GM12878 (cell line): ENCODE measurements around the gene DHX40. TPM values are rescaled to one million over a fixed set of nuclear protein-coding genes. Genes with fewer than 3 reads are reported as not detected.
A peak's percentile ranks its signal among the peaks of the same experiment; 100 is the strongest.

ENCODE experiments used
- ATAC-seq: fragments of 200-7000 bp; cut with Tn5 transposase; 3 replicates; pipeline ENCODE4 v1.9.1; 2020; ENCODE audit warnings: mild to moderate bottlenecking, moderate library complexity
- BruUV-seq: library from RNA; stranded (reverse); fragments of 400-500 nt; replicated peaks from 2 replicates; lab custom pipeline; 2021; lab: Mats Ljungman, UMichigan
- CTCF ChIA-PET: fragments of 300-600 bp; sonication (Branson Sonifier 250); formaldehyde crosslinking; extraction: SDS; loops from one replicate; lab custom pipeline; 2021; ENCODE audit warnings: inconsistent platforms; lab: Yijun Ruan, JAX
- POLR2A ChIA-PET: fragments of 350-600 bp; formaldehyde crosslinking; extraction: SDS; loops from one replicate; lab custom pipeline; 2021; ENCODE audit warnings: inconsistent platforms; lab: Charles Lee
- RAD21 ChIA-PET: fragments of 300-600 bp; sonication (Branson Sonifier 250); formaldehyde crosslinking; loops from one replicate; lab custom pipeline; 2023; ENCODE audit warnings: antibody characterized with exemption; ENCODE audit not compliant: unreplicated experiment; lab: Charles Lee
- SMC1A ChIA-PET: fragments of 300-600 bp; sonication (Branson Sonifier 250); formaldehyde crosslinking; loops from one replicate; lab custom pipeline; 2023; ENCODE audit not compliant: unreplicated experiment, uncharacterized antibody; lab: Charles Lee
- DNase-seq: peaks from one replicate; pipeline ENCODE4 v3.0.0-alpha.2; 2011; ENCODE audit warnings: low read depth, low spot score
- FAIRE-seq: peaks from 3 replicates; lab custom pipeline; 2011; peaks lifted over from hg19 to GRCh38; lab: Jason Lieb, UNC
- H2AFZ ChIP-seq: 2 replicates; pipeline ENCODE4 v1.6.0; 2011; ENCODE audit warnings: low read depth, low read length, control low read depth; ENCODE audit not compliant: control insufficient read depth
- H3K27ac ChIP-seq: 2 replicates; pipeline ENCODE4 v1.5.1; 2011; ENCODE audit warnings: control low read depth; ENCODE audit not compliant: control insufficient read depth, insufficient read depth
- H3K27me3 ChIP-seq, 2 experiments: replicated peaks in 1 of 2; 2 replicates each; pipeline versions ENCODE4 v1.6.0 to v1.6.1; 2011; ENCODE audit warnings: low read length in 1 of 2; ENCODE audit not compliant: control insufficient read depth in 2 of 2, insufficient read depth in 2 of 2
- H3K36me3 ChIP-seq, 2 experiments: 2 replicates each; pipeline ENCODE4 v1.5.1; 2011; ENCODE audit warnings: low read length in 1 of 2; ENCODE audit not compliant: control insufficient read depth in 2 of 2, insufficient read depth in 2 of 2
- H3K4me1 ChIP-seq: 2 replicates; pipeline ENCODE4 v1.6.1; 2011; ENCODE audit warnings: mild to moderate bottlenecking, low read length, moderate library complexity, mixed read lengths; ENCODE audit not compliant: control insufficient read depth, insufficient read depth
- H3K4me2 ChIP-seq: 2 replicates; pipeline ENCODE4 v1.6.0; 2011; ENCODE audit warnings: control low read depth; ENCODE audit not compliant: control insufficient read depth, insufficient read depth
- H3K4me3 ChIP-seq: fragments of 200-600 bp; sonication (generic); 2 replicates; pipeline ENCODE4 v1.5.1; 2016
- H3K79me2 ChIP-seq: 2 replicates; pipeline ENCODE4 v1.6.0; 2011; ENCODE audit warnings: low read length; ENCODE audit not compliant: control insufficient read depth, insufficient read depth
- H3K9ac ChIP-seq: 2 replicates; pipeline ENCODE4 v1.8.0; 2011; ENCODE audit warnings: low read length, control low read depth, mixed read lengths; ENCODE audit not compliant: control insufficient read depth, insufficient read depth
- H3K9me3 ChIP-seq: replicated peaks from 3 replicates; pipeline ENCODE4 v1.5.1; 2011; ENCODE audit warnings: mild to moderate bottlenecking, low read length; ENCODE audit not compliant: control insufficient read depth, insufficient read depth
- H4K20me1 ChIP-seq: 2 replicates; pipeline ENCODE4 v1.6.0; 2011; ENCODE audit not compliant: control insufficient read depth, insufficient read depth
- BCL3 ChIP-seq: IDR thresholded peaks from 2 replicates; pipeline ENCODE4 v1.6.1; 2011; ENCODE audit warnings: borderline replicate concordance, low read depth, mild to moderate bottlenecking, moderate library complexity, low read length; ENCODE audit not compliant: insufficient read depth, poor library complexity, severe bottlenecking
- CBFB ChIP-seq: IDR thresholded peaks from 2 replicates; pipeline ENCODE4 v1.6.1; 2016; ENCODE audit warnings: antibody characterized with exemption, low read depth
- HDGF ChIP-seq: fragments of 450-650 bp; IDR thresholded peaks from 2 replicates; pipeline ENCODE4 v1.6.1; 2016; ENCODE audit warnings: antibody characterized with exemption
- IKZF2 ChIP-seq, 2 experiments: fragments of 450-650 bp; IDR thresholded peaks; 2 replicates each; pipeline ENCODE4 v1.6.1; 2017; ENCODE audit warnings: mild to moderate bottlenecking in 2 of 2, moderate library complexity in 2 of 2
- IRF4 ChIP-seq: IDR thresholded peaks from 2 replicates; pipeline ENCODE4 v1.6.1; 2011; ENCODE audit warnings: low read depth, low read length
- MXI1 ChIP-seq: fragments of 150-350 bp; IDR thresholded peaks from 2 replicates; pipeline ENCODE4 v1.6.1; 2011; ENCODE audit warnings: low read depth, mild to moderate bottlenecking, inconsistent platforms, low read length, improper control_type of control experiment
- NBN ChIP-seq: fragments of 450-650 bp; IDR thresholded peaks from 2 replicates; pipeline ENCODE4 v1.6.1; 2016
- NFXL1 ChIP-seq: fragments of 450-650 bp; IDR thresholded peaks from 2 replicates; pipeline ENCODE4 v1.6.1; 2017; ENCODE audit warnings: antibody characterized with exemption, mild to moderate bottlenecking, borderline replicate concordance
- NFYA ChIP-seq: IDR thresholded peaks from 2 replicates; pipeline ENCODE4 v1.6.1; 2011; ENCODE audit warnings: low read depth, mild to moderate bottlenecking, low read length, improper control_type of control experiment, borderline replicate concordance
- NR2C1 ChIP-seq: fragments of 450-650 bp; IDR thresholded peaks from 2 replicates; pipeline ENCODE4 v1.6.1; 2017; ENCODE audit warnings: antibody characterized with exemption, mild to moderate bottlenecking, moderate library complexity
- SIX5 ChIP-seq: IDR thresholded peaks from 2 replicates; pipeline ENCODE4 v1.6.1; 2011; ENCODE audit warnings: mild to moderate bottlenecking, low read depth, low read length, moderate library complexity; ENCODE audit not compliant: severe bottlenecking
- SKIL ChIP-seq: fragments of 450-650 bp; IDR thresholded peaks from 2 replicates; pipeline ENCODE4 v1.6.1; 2017; ENCODE audit warnings: mild to moderate bottlenecking, low read depth, inconsistent platforms; ENCODE audit not compliant: poor library complexity, severe bottlenecking
- SMAD5 ChIP-seq: IDR thresholded peaks from 2 replicates; pipeline ENCODE4 v1.6.1; 2016; ENCODE audit warnings: antibody characterized with exemption, low read depth
- ZBTB11 ChIP-seq: fragments of 450-650 bp; formaldehyde crosslinking; IDR thresholded peaks from 2 replicates; pipeline ENCODE4 v1.5.0; 2022; ENCODE audit warnings: mild to moderate bottlenecking, missing genetic modification characterization
- ZSCAN29 ChIP-seq: fragments of 450-650 bp; IDR thresholded peaks from 2 replicates; pipeline ENCODE4 v1.6.1; 2017; ENCODE audit warnings: mild to moderate bottlenecking, moderate library complexity
- WGBS: methylation state at CpG from one replicate; pipeline ENCODE4 v1.1.6; 2016; ENCODE audit warnings: low lambda C conversion rate; ENCODE audit not compliant: insufficient replicate concordance, insufficient coverage; ENCODE audit errors: missing lambda C conversion rate; 5-methylcytosine and 5-hydroxymethylcytosine counted together
- in situ Hi-C: fragments of 300-500 bp; cut with MboI; formaldehyde crosslinking; loops from 9 replicates; pipeline ENCODE4 v1.14.3; 2018; ENCODE audit warnings: mixed read lengths
- intact Hi-C: fragments of 100-400 bp; cut with micrococcal nuclease; formaldehyde crosslinking; loops from one replicate; pipeline ENCODE4 v1.14.2; 2022; ENCODE audit not compliant: unreplicated experiment
- polyA plus RNA-seq, 11 experiments: library from polyadenylated mRNA; depleted of rRNA in 4 of 11; unstranded in 6 of 11; stranded (reverse) in 5 of 11; fragments of >200 nt; fragmentation: Nextera tagmentation in 4 of 11; fragmentation: Illumina TruSeq in 1 of 11; extraction: Ambion mirVana in 4 of 11; extraction: Trizol in 1 of 11; gene quantifications; 1 replicate in 1 of 11; 2 replicates in 10 of 11; pipeline versions ENCODE4 v1.2.1 to v1.2.3, GENCODE V29; 2011 to 2016; ENCODE audit warnings: inconsistent platforms in 2 of 11, missing spikeins in 2 of 11, low read depth in 1 of 11
- total RNA-seq, 4 experiments: library from RNA; depleted of rRNA in 3 of 4; stranded (reverse); fragments of >200 nt in 3 of 4; fragmentation: Illumina TruSeq in 1 of 4; extraction: Trizol in 1 of 4; gene quantifications; 2 replicates each; pipeline versions ENCODE4 v1.2.1 to v1.2.3, GENCODE V29; 2013 to 2021

Gene DHX40
- total and polyA plus RNA-seq, 10 of the 15 experiments (the other 5 are each of a cell fraction or from before 2014, with no cell fraction given), result 4.8 to 29.2 (median 12.0) TPM

DNA sequence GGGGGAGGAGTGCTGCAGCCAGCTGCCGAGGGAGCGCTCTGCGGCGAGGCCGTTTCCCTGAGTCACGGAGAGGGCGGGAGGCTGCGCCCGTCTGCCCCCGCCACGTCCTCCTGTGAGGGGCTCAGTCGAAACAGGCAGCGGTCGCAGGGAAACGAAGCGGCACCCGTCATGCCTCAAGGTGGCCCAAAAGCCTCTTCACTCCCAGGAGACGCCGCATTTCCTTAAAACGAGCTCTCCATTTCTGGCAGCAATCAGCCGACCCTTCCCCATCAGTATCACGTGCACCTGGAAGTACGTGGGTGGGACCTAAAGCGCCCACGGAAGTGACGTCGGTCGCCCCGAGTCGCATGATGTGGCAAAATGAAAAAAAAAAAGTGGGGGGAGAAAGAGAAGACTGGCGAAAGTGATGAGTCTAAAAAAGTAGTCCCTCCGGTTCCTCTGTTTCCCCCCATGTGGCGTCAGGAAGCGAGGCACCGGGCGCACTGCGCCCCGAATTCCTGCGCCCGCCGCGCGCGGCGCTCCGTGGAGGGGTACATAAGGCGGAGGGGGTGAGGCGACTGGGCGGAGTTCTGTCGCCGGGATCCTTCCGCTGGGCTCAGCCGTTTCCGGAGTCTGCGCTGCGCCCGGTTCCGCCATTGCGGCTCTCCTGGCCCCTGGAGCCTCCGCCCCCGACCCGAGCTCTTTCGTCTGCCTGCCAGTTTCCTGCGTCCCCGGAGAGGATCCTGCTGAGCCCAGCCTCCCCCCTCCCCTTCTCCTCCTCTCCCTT lies 54.1 kb downstream of the DHX40 start, which contains the start of gene CLTC:
TSS of gene CLTC (plus strand) at position 598 of the 766 bp plus-strand sequence. CDS start 237 bp downstream, outside the sequence.
- CTCF ChIA-PET, result interaction anchor here (0.6 to 2.7 kb wide), 6 partner anchors 12 to 467 kb away, joined by 3 to 14 read pairs (median 4); partner anchors contain the start of genes PTRH2 and VMP1
- TF ChIP-seq IKZF2 (IDR thresholded peaks at IDR 0.05) (peak; percentile 93 to 94), SMAD5 (peak; percentile 67; the same call in 1 of the 2 replicates), CBFB (0 out of 2 replicates have a peak, but pooled peaks have one; percentile 15), ZSCAN29 (0 out of 2 replicates have a peak, but pooled peaks have one; percentile 49), HDGF (0 out of 2 replicates have a peak, but pooled peaks have one; percentile 39), NFYA (no peak), NBN (peak; percentile 99), BCL3 (no peak), SKIL (peak; percentile 39), ZBTB11 (CRISPR knock-in tag) (no peak), NFXL1 (no peak), IRF4 (peak; percentile 55; the same call in 1 of the 2 replicates), MXI1 (peak; percentile 80), SIX5 (no peak), NR2C1 (peak; percentile 60)

More for the DNA sequence above, 54.1 kb downstream of the DHX40 start, which contains the start of gene CLTC:
- ChIA-PET POLR2A (interaction anchor here (0.6 to 9.4 kb wide), 16 partner anchors 8 to 513 kb away, joined by 3 to 111 read pairs (median 4); partner anchors contain the start of genes DHX40, TRIM37 and VMP1), SMC1A (interaction anchor here (0.6 to 8.1 kb wide), 5 partner anchors 23 to 125 kb away, joined by 3 to 70 read pairs (median 8); no protein-coding TSS in a partner anchor), RAD21 (interaction anchor here (1.0 to 5.7 kb wide), 7 partner anchors 8 to 240 kb away, joined by 3 to 43 read pairs (median 4); no protein-coding TSS in a partner anchor)
- H3K36me3 ChIP-seq, result no peaks in the 10 kb centered on the region
- peaks cover 3% of the 10 kb centered on the region; the same call in 1 of the 2 replicates for H4K20me1 ChIP-seq
- no peaks in the 10 kb centered on the region for H3K27me3 ChIP-seq
- peak within 1 kb of the TSS; percentile 95 for H3K4me3 ChIP-seq
- DNase-seq, result peak; percentile 92
- FAIRE-seq, result peak; percentile 75
- H3K4me2 ChIP-seq, result peak within 1 kb of the TSS; percentile 84
- ATAC-seq, result peak; percentile 88
- no peaks in the 10 kb centered on the region for H3K9me3 ChIP-seq
- in situ Hi-C loops, result no loop called here
- intact Hi-C loops, result loop anchor here (1.0 to 2.0 kb wide), 2 partner anchors 55 to 88 kb away; partner anchors contain the start of genes DHX40, PTRH2 and VMP1
- H3K79me2 ChIP-seq, result peaks cover 68% of the 10 kb centered on the region
- BruUV-seq, result no TSS peak
- peak within 1 kb of the TSS; percentile 91 for H2AFZ ChIP-seq
- H3K4me1 ChIP-seq, result peaks cover 9% of the 10 kb centered on the region; the same call in 1 of the 2 replicates
- under 1% methylated on average over 58 of the region's 65 CpGs for WGBS
- peak within 1 kb of the TSS; percentile 96 for H3K9ac ChIP-seq
- H3K27ac ChIP-seq, result peak within 1 kb of the TSS; percentile 99
